ENCODE measurements around the gene RUNX2. TPM values are rescaled to one million over a fixed set of nuclear protein-coding genes. Genes with fewer than 3 reads are reported as not detected.

Gene RUNX2
- total RNA-seq, 4 donors from 2014 or later = 1.4 to 3.6 (median 2.3) TPM

DNA sequence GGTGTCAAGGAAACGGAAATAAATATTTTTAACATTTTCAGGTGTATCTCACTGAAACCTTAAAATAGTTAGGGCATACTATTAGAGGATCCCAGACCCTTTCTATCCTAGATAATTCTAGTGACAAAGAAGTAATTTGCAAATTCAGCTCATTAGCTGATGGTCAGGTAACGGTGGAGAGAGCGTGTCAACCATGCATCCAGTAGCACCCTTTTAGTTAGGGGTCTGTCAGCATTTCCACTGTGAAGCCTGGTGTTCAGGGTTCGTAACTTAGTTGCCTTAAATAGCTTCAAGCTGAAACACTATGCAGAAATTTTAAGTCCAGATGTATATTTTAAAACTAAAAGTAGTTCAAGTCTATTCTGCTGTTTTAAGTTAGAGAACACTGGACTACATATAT, 98.1 kb downstream of the RUNX2 start:
- H3K9me3 ChIP-seq = no peaks in the 10 kb centered on the region
- DNase-seq = no peak
- peaks cover 11 to 29% (median 18%) of the 10 kb centered on the region in 3 donors for H3K4me1 ChIP-seq
- TF ChIP-seq POLR2A (IDR thresholded peaks at IDR 0.05) = no peak
- 74 to 91% methylated on average over 4 of the region's 4 CpGs for WGBS, 2 donors
- intact Hi-C loops (cut with DNase I) = loop anchor here (10.0 kb wide), 1 partner anchor 289 kb away; no protein-coding TSS in a partner anchor
- no peaks in the 10 kb centered on the region for H3K36me3 ChIP-seq
- H3K4me3 ChIP-seq = no peak overlapping the region
- H3K27ac ChIP-seq = no peak overlapping the region
- H3K27me3 ChIP-seq = peaks cover 0 to 39% (median 9%) of the 10 kb centered on the region in 4 donors

- no peak for DNase-seq
- Histone ChIP-seq H3K27me3 (peaks cover 0 to 25% (median 7%) of the 10 kb centered on the region in 4 donors), H3K4me1 (peaks cover 7 to 19% (median 15%) of the 10 kb centered on the region in 3 donors), H3K9me3 (no peaks in the 10 kb centered on the region), H3K36me3 (no peaks in the 10 kb centered on the region), H3K27ac (no peak overlapping the region), H3K4me3 (no peak overlapping the region)
- WGBS, 2 donors = 75 to 82% methylated on average over 2 of the region's 2 CpGs
- no peak for TF ChIP-seq POLR2A (IDR thresholded peaks at IDR 0.05)
- no peak for TF ChIP-seq CTCF (IDR thresholded peaks at IDR 0.05)
- intact Hi-C loops (cut with DNase I) = loop anchor here (10.0 kb wide), 1 partner anchor 287 kb away; no protein-coding TSS in a partner anchor
These were observed 99.6 kb downstream of the RUNX2 start for GRCh38 chr6:45427726-45428125.

DNA sequence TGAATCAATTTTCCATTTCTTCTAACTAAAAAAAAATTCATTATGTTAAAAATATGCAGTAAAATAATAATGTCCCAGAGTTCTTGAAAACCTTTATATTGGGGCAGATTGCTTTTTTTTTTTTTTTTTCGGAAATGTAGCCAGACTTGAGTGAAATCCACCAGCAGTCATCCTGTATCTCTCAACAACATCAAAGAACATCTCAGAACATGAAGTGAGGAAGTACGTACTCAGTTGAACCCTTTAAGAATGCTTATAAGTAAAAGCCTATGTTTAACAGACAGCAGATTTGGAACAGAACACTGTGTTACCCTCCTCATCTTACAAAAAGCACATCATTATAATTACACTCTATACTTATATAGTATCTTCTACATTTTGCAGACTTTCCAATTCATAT, 100.6 kb downstream of the RUNX2 start:
- TF ChIP-seq CTCF (IDR thresholded peaks at IDR 0.05) = no peak
- TF ChIP-seq POLR2A (IDR thresholded peaks at IDR 0.05) = peak in 1 of 4 donors; percentile 33
- whole genome bisulfite sequencing, 2 donors = 73% methylated on average over 2 of the region's 2 CpGs

DNA sequence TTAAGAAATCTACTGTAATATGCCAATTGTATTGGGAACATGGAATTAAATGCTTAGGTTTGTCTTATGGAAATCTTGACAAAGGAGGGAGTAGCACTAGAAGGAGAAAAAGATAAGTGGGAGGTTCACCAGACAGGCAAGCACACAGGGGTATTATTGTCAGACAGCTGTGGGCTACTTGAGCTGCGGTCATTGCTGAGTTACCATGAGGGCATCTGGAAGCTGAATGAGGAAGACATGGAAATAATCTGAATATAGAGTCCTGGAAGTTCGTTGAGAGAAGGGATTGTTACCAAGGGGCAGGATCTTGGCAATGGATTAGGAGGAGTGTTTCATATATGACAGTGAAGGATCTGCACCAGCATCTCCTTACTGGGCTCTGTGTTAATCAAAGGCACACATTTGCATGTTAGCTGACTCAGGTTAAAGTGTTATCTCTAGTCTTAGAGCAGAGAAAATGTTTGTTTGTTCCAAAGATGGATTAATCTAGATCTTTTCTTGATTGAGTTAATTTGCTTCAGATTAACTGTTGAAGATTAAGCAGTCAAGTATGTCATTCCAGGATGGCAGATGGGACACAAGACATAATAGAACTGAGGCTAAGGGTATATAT, 102.6 kb downstream of the RUNX2 start:
- intact Hi-C loops (cut with DNase I) = no loop called here
- Histone ChIP-seq H3K27ac (no peak overlapping the region), H3K27me3 (no peaks in the 10 kb centered on the region), H3K4me1 (peaks cover 0 to 21% (median 4%) of the 10 kb centered on the region in 3 donors), H3K4me3 (no peak overlapping the region), H3K9me3 (no peaks in the 10 kb centered on the region), H3K36me3 (no peaks in the 10 kb centered on the region)
- WGBS, 2 donors = 58 to 59% methylated on average over 2 of the region's 2 CpGs
- DNase-seq = no peak
- TF ChIP-seq POLR2A (IDR thresholded peaks at IDR 0.05) = no peak

More for the DNA sequence above, 100.6 kb downstream of the RUNX2 start:
- Histone ChIP-seq H3K9me3 (no peaks in the 10 kb centered on the region), H3K27me3 (peaks cover 0 to 15% (median 3%) of the 10 kb centered on the region in 4 donors), H3K36me3 (no peaks in the 10 kb centered on the region), H3K4me1 (peaks cover 0 to 19% (median 8%) of the 10 kb centered on the region in 3 donors), H3K4me3 (no peak overlapping the region), H3K27ac (peak overlapping the region in 1 of 4 donors; percentile 5)
- intact Hi-C loops (cut with DNase I) = loop anchor here (10.0 kb wide), 1 partner anchor 286 kb away; no protein-coding TSS in a partner anchor
- DNase-seq = no peak

GRCh38 chr6:45431317-45432065, 103.4 kb downstream of the RUNX2 start:
- Histone ChIP-seq H3K4me1 (peaks cover 0 to 26% (median 5%) of the 10 kb centered on the region in 3 donors), H3K9me3 (no peaks in the 10 kb centered on the region), H3K27ac (no peak overlapping the region), H3K4me3 (no peak overlapping the region), H3K27me3 (no peaks in the 10 kb centered on the region), H3K36me3 (no peaks in the 10 kb centered on the region)
- no peak for DNase-seq
- 81 to 88% methylated on average over 10 of the region's 10 CpGs for WGBS, 2 donors
- intact Hi-C loops (cut with DNase I) = no loop called here
- no peak for TF ChIP-seq CTCF (IDR thresholded peaks at IDR 0.05)
- TF ChIP-seq POLR2A (IDR thresholded peaks at IDR 0.05) = no peak

DNA sequence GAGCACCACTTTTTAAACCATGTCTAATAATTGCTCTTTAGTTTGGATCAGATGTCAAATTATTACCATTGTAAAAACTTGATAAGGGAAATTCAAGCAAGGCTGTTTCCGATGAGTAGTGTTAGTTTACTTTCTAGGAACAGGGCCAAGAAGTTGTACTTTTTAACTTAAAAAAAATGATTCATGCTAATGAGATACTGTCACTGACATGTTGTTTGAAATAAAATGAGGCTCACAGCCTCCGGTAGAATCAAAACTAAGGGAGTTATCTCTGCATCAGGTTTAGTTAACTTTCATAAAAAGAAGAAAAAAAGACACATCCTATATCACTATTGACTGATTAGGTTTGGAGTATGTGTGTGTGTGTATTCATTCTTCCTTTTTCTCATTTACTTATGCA, 104.8 kb downstream of the RUNX2 start:
- no peak for DNase-seq
- H3K36me3 ChIP-seq = no peaks in the 10 kb centered on the region
- TF ChIP-seq CTCF (IDR thresholded peaks at IDR 0.05) = no peak
- no peak for TF ChIP-seq POLR2A (IDR thresholded peaks at IDR 0.05)
- no peak overlapping the region for H3K27ac ChIP-seq
- peaks cover 0 to 41% (median 17%) of the 10 kb centered on the region in 3 donors for H3K4me1 ChIP-seq
- 2 to 5% methylated on average over 2 of the region's 2 CpGs for WGBS, 2 donors
- no peaks in the 10 kb centered on the region for H3K27me3 ChIP-seq
- H3K9me3 ChIP-seq = no peaks in the 10 kb centered on the region
- H3K4me3 ChIP-seq = no peak overlapping the region
- intact Hi-C loops (cut with DNase I) = no loop called here

Measured in esophagus squamous epithelium (tissue), 5 donors.